ENCODE measurements around the gene CLECL1. TPM values are rescaled to one million over a fixed set of nuclear protein-coding genes. Genes with fewer than 3 reads are reported as not detected.

CLECL1 gene
- not detected in 2 replicates for polyA plus RNA-seq (2013)

GRCh38 chr12:9732921-9733461, at the start of gene CLECL1:
Gene CLECL1, minus strand, starts transcription at chr12:9733097.
- no peak within 1 kb of the TSS for H4K12ac ChIP-seq (ENCODE audit: low read depth, low read length)
- WGBS (ENCODE audit: extremely low coverage, insufficient coverage, insufficient read length), result no CpG with 5 or more reads among the region's 8 CpGs
- H2AFZ ChIP-seq (ENCODE audit: insufficient read depth, low read length, poor library complexity), result no peak within 1 kb of the TSS
- no peak within 1 kb of the TSS for H3K23ac ChIP-seq (ENCODE audit: low read length)
- H3K4me3 ChIP-seq (ENCODE audit: low read depth, low read length), result no peak within 1 kb of the TSS
- H3K79me1 ChIP-seq (ENCODE audit: low read length), result no peaks in the 10 kb centered on the region
- H3K27me3 ChIP-seq (ENCODE audit: insufficient read depth, low read length), result no peaks in the 10 kb centered on the region
- H4K8ac ChIP-seq (ENCODE audit: low read depth, low read length), result no peak within 1 kb of the TSS
- H3K9me3 ChIP-seq (ENCODE audit: insufficient read depth, low read depth, low read length), result no peaks in the 10 kb centered on the region
- no peaks in the 10 kb centered on the region for H3K4me1 ChIP-seq (ENCODE audit: control insufficient read depth in 1 of 2, insufficient read depth in 2 of 2, low read length in 2 of 2)
- no peak within 1 kb of the TSS for H3K4me2 ChIP-seq (ENCODE audit: low read length)
- no peak within 1 kb of the TSS for H3K4ac ChIP-seq (ENCODE audit: low read depth, low read length)
- no peak within 1 kb of the TSS for H2AK5ac ChIP-seq (ENCODE audit: low read length)
- no peak for DNase-seq
- H2BK12ac ChIP-seq (ENCODE audit: low read length), result no peak within 1 kb of the TSS
- H3K27ac ChIP-seq (ENCODE audit: low read depth, low read length), result no peak within 1 kb of the TSS
- no peaks in the 10 kb centered on the region for H3K36me3 ChIP-seq (ENCODE audit: control insufficient read depth in 1 of 2, insufficient read depth in 2 of 2, low read length in 2 of 2)
- H2BK120ac ChIP-seq (ENCODE audit: insufficient read depth, low read length, poor library complexity), result no peak within 1 kb of the TSS
- H3K79me2 ChIP-seq (ENCODE audit: control insufficient read depth, insufficient read depth, low read length, poor library complexity), result no peaks in the 10 kb centered on the region
- no peak within 1 kb of the TSS for H2BK5ac ChIP-seq (ENCODE audit: low read depth, low read length, poor library complexity)
- no peak within 1 kb of the TSS for H3K18ac ChIP-seq (ENCODE audit: low read length)
- no peak within 1 kb of the TSS for H3K9ac ChIP-seq (ENCODE audit: low read length)
- no peak within 1 kb of the TSS for H3K14ac ChIP-seq (ENCODE audit: low read length)
- H4K91ac ChIP-seq (ENCODE audit: low read depth, low read length), result no peak within 1 kb of the TSS

- Histone ChIP-seq H3K79me1 (ENCODE audit: low read length) (no peaks in the 10 kb centered on the region), H2AK5ac (ENCODE audit: low read length) (no peak overlapping the region), H2BK12ac (ENCODE audit: low read length) (no peak overlapping the region), H4K12ac (ENCODE audit: low read depth, low read length) (no peak overlapping the region), H3K23ac (ENCODE audit: low read length) (no peak overlapping the region), H3K9me3 (ENCODE audit: insufficient read depth, low read depth, low read length) (peaks cover 2% of the 10 kb centered on the region), H2BK120ac (ENCODE audit: insufficient read depth, low read length, poor library complexity) (no peak overlapping the region), H3K4ac (ENCODE audit: low read depth, low read length) (no peak overlapping the region), H3K36me3 (ENCODE audit: control insufficient read depth in 1 of 2, insufficient read depth in 2 of 2, low read length in 2 of 2) (no peaks in the 10 kb centered on the region), H3K27me3 (ENCODE audit: insufficient read depth, low read length) (no peaks in the 10 kb centered on the region), H3K79me2 (ENCODE audit: control insufficient read depth, insufficient read depth, low read length, poor library complexity) (no peaks in the 10 kb centered on the region), H2AFZ (ENCODE audit: insufficient read depth, low read length, poor library complexity) (no peak overlapping the region), H3K14ac (ENCODE audit: low read length) (no peak overlapping the region), H2BK5ac (ENCODE audit: low read depth, low read length, poor library complexity) (no peak overlapping the region), H4K8ac (ENCODE audit: low read depth, low read length) (no peak overlapping the region), H4K91ac (ENCODE audit: low read depth, low read length) (no peak overlapping the region), H3K4me3 (ENCODE audit: low read depth, low read length) (no peak overlapping the region), H3K18ac (ENCODE audit: low read length) (no peak overlapping the region), H3K4me1 (ENCODE audit: control insufficient read depth in 1 of 2, insufficient read depth in 2 of 2, low read length in 2 of 2) (no peaks in the 10 kb centered on the region), H3K4me2 (ENCODE audit: low read length) (no peak overlapping the region), H3K27ac (ENCODE audit: low read depth, low read length) (no peak overlapping the region), H3K9ac (ENCODE audit: low read length) (no peak overlapping the region)
- no CpG with 5 or more reads among the region's 2 CpGs for WGBS (ENCODE audit: extremely low coverage, insufficient coverage, insufficient read length)
- no peak for DNase-seq
Measured at GRCh38 chr12:9781360-9781759, 48.5 kb upstream of the CLECL1 start.

GRCh38 chr12:9779209-9779608, 46.3 kb upstream of the CLECL1 start:
- Histone ChIP-seq H3K14ac (ENCODE audit: low read length) (no peak overlapping the region), H3K4me2 (ENCODE audit: low read length) (no peak overlapping the region), H3K9me3 (ENCODE audit: insufficient read depth, low read depth, low read length) (peaks cover 2% of the 10 kb centered on the region), H3K79me1 (ENCODE audit: low read length) (no peaks in the 10 kb centered on the region), H2BK5ac (ENCODE audit: low read depth, low read length, poor library complexity) (no peak overlapping the region), H3K4me3 (ENCODE audit: low read depth, low read length) (no peak overlapping the region), H3K4ac (ENCODE audit: low read depth, low read length) (no peak overlapping the region), H3K36me3 (ENCODE audit: control insufficient read depth in 1 of 2, insufficient read depth in 2 of 2, low read length in 2 of 2) (no peaks in the 10 kb centered on the region), H3K9ac (ENCODE audit: low read length) (no peak overlapping the region), H3K23ac (ENCODE audit: low read length) (no peak overlapping the region), H4K12ac (ENCODE audit: low read depth, low read length) (no peak overlapping the region), H2AK5ac (ENCODE audit: low read length) (no peak overlapping the region), H4K91ac (ENCODE audit: low read depth, low read length) (no peak overlapping the region), H3K79me2 (ENCODE audit: control insufficient read depth, insufficient read depth, low read length, poor library complexity) (no peaks in the 10 kb centered on the region), H3K27me3 (ENCODE audit: insufficient read depth, low read length) (no peaks in the 10 kb centered on the region), H2BK120ac (ENCODE audit: insufficient read depth, low read length, poor library complexity) (no peak overlapping the region), H3K4me1 (ENCODE audit: control insufficient read depth in 1 of 2, insufficient read depth in 2 of 2, low read length in 2 of 2) (no peaks in the 10 kb centered on the region), H4K8ac (ENCODE audit: low read depth, low read length) (no peak overlapping the region), H3K18ac (ENCODE audit: low read length) (no peak overlapping the region), H3K27ac (ENCODE audit: low read depth, low read length) (no peak overlapping the region), H2BK12ac (ENCODE audit: low read length) (no peak overlapping the region), H2AFZ (ENCODE audit: insufficient read depth, low read length, poor library complexity) (no peak overlapping the region)
- DNase-seq, result no peak
- no CpG with 5 or more reads among the region's 4 CpGs for WGBS (ENCODE audit: extremely low coverage, insufficient coverage, insufficient read length)

GRCh38 chr12:9776781-9777180, 43.9 kb upstream of the CLECL1 start:
- Histone ChIP-seq H2AFZ (ENCODE audit: insufficient read depth, low read length, poor library complexity) (no peak overlapping the region), H4K8ac (ENCODE audit: low read depth, low read length) (no peak overlapping the region)
- no CpG with 5 or more reads among the region's 3 CpGs for WGBS (ENCODE audit: extremely low coverage, insufficient coverage, insufficient read length)

More at GRCh38 chr12:9776781-9777180, 43.9 kb upstream of the CLECL1 start:
- Histone ChIP-seq H2BK5ac (ENCODE audit: low read depth, low read length, poor library complexity) (no peak overlapping the region), H3K27ac (ENCODE audit: low read depth, low read length) (no peak overlapping the region), H3K79me2 (ENCODE audit: control insufficient read depth, insufficient read depth, low read length, poor library complexity) (no peaks in the 10 kb centered on the region), H3K14ac (ENCODE audit: low read length) (no peak overlapping the region), H3K4me3 (ENCODE audit: low read depth, low read length) (no peak overlapping the region), H3K23ac (ENCODE audit: low read length) (no peak overlapping the region), H3K36me3 (ENCODE audit: control insufficient read depth in 1 of 2, insufficient read depth in 2 of 2, low read length in 2 of 2) (no peaks in the 10 kb centered on the region), H3K9ac (ENCODE audit: low read length) (no peak overlapping the region), H3K9me3 (ENCODE audit: insufficient read depth, low read depth, low read length) (peaks cover 2% of the 10 kb centered on the region), H2AK5ac (ENCODE audit: low read length) (no peak overlapping the region), H3K4ac (ENCODE audit: low read depth, low read length) (no peak overlapping the region), H3K4me2 (ENCODE audit: low read length) (no peak overlapping the region), H4K91ac (ENCODE audit: low read depth, low read length) (no peak overlapping the region), H2BK120ac (ENCODE audit: insufficient read depth, low read length, poor library complexity) (no peak overlapping the region), H3K27me3 (ENCODE audit: insufficient read depth, low read length) (no peaks in the 10 kb centered on the region), H3K18ac (ENCODE audit: low read length) (no peak overlapping the region), H3K79me1 (ENCODE audit: low read length) (no peaks in the 10 kb centered on the region), H3K4me1 (ENCODE audit: control insufficient read depth in 1 of 2, insufficient read depth in 2 of 2, low read length in 2 of 2) (no peaks in the 10 kb centered on the region), H2BK12ac (ENCODE audit: low read length) (no peak overlapping the region), H4K12ac (ENCODE audit: low read depth, low read length) (no peak overlapping the region)
- peak in 1 of 2 donors; percentile 63 for DNase-seq
